Stimulated activated CD4-positive, alpha-beta T cell treated with anti-CD3 and anti-CD28 coated beads, Interleukin-15, amount 100 ng/mL, for 1 hour (primary cell): ENCODE measurements around the gene SCD.

Experiments
- DNase-seq, 2 donors: peaks; one replicate each; pipeline ENCODE4 v3.0.0-alpha.2; 2020; ENCODE audit warnings: low read depth in 1 of 2, low spot score in 1 of 2

SCD gene

DNA sequence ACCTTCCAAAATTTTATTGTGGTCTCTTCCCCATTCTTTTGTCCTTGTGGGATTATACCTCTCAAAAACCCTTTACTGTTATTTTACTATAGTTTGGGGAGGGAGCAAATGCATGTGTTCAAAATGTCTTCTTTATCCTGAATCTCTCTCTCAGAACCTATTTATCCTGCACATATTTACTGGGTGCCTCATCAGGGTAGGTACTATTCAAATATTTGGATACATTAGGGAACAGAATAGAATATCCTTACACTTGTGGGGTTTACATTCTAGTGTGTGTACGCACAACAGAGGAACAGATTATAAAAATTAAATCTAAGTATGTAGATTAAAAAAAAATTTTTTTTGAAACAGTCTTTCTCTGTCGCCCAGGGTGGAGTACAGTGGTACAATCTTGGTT lies 48.6 kb downstream of the SCD start:
- no peak for DNase-seq

DNA sequence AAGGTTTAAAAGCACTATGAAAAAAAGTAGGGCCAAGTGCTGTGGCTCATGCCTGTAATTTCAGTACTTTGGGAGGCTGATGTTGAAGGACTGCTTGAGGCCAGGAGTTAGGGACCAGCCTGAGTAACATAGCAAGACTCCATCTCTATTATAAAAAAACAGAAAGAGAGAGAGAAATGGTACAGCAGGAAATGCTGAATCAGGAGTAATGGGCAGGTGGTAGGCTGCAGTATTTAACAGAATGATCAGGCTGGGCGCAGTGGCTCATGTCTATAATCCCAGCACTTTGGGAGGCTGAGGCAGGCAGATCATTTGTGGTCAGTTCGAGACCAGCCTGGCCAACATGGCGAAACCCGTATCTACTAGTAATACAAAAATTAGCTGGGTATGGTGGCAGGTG lies 49.6 kb downstream of the SCD start:
- no peak for DNase-seq

DNA sequence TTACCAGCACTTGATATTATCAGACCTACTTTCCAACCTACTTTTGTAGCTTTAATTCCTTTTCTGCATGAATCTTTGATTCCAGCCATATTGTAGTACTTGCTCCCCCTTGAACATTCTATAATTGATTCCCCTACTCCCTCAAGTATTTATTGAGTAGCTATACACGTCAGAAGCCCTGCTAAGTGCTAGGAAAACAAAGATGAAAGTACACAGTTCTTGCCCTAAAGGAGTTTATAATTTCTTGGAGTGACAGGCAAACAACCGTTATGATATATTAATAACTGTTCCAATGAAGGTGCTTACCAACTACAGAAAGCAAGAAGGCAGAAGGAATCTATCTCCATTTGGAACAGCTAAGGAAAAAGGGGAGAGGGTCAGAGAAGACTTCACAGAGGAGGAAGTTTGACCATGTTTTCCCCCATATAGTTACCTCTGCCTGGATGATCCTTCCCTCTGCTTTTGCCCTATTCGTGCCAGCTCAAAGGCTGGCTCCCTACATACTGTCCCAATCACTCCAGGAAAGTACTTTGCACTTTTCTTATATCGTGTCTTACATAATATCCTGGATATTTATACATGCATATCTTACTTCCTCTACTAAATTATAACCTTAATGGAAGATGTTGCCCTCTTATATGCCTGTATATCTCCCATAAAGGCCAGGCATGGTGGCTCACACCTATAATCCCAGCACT lies 54.7 kb downstream of the SCD start:
- no peak for DNase-seq

DNA sequence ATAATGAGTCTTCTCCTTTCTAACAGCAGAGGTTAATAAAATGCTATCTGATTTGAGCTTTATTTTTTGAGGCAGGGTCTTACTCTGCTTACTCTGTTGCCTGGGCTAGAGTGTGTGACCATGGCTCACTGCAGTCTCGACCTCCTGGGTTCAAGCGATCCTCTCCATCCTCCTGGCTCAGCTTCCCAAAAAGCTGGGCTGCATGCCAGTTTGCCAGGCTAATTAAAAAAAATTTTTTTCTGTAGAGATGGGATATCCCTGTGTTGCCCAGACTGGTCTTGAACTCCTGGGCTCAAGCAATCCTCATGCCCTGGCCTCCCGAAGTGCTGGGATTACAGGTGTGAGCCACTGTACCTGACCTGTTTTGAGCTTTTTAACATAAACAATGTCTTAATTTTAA lies 56.7 kb downstream of the SCD start:
- DNase-seq = no peak

DNA sequence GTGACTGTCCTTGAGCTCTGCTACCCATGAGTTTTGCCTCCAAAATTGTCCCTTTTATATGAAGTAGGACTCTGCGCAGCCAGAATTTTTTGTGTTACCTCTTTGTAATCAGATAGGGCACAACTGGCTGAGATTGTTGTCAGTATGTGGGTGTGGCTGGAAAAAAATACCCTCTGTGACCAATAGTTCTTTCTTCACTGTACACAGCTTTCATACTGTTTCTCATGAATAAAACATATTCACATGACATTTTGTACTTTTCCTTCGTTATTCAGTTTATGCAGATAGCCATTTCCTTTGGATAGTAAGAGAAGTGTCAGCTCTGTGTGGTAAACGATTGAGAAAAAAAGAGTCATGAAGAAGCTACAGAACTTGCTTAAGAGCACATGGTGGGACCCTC lies 66.1 kb downstream of the SCD start:
- no peak for DNase-seq
